Activated T-cell treated with anti-CD3 and anti-CD28 coated beads, Interleukin-2, amount 50 U/mL, for 24 hours (primary cell): ENCODE measurements around the gene MYH9.
A peak's percentile ranks its signal among the peaks of the same experiment; 100 is the strongest.
"Not testable (repeated sequence)": the region's sequence is repeated elsewhere in the genome, so short reads cannot be mapped to it uniquely, and the experiment has no call there.

Source experiments
- DNase-seq: peaks from one replicate; pipeline ENCODE4 v3.0.0-alpha.2; 2020
- H3K27ac Mint-ChIP-seq: 2 replicates; pipeline ENCODE4 v1.8.0; 2020; ENCODE audit warnings: mild to moderate bottlenecking, mixed read lengths
- H3K27me3 Mint-ChIP-seq: 2 replicates; pipeline ENCODE4 v1.8.0; 2020; ENCODE audit warnings: mixed read lengths
- H3K36me3 Mint-ChIP-seq: 2 replicates; pipeline ENCODE4 v1.8.0; 2020; ENCODE audit warnings: low read depth, mixed read lengths
- H3K4me1 Mint-ChIP-seq: 2 replicates; pipeline ENCODE4 v1.8.0; 2020; ENCODE audit warnings: low read depth, mixed read lengths
- H3K4me3 Mint-ChIP-seq: 2 replicates; pipeline ENCODE4 v1.8.0; 2020; ENCODE audit warnings: mild to moderate bottlenecking, moderate library complexity, mixed read lengths
- H3K9me3 Mint-ChIP-seq: 2 replicates; pipeline ENCODE4 v1.8.0; 2020; ENCODE audit warnings: mixed read lengths

Gene MYH9

DNA sequence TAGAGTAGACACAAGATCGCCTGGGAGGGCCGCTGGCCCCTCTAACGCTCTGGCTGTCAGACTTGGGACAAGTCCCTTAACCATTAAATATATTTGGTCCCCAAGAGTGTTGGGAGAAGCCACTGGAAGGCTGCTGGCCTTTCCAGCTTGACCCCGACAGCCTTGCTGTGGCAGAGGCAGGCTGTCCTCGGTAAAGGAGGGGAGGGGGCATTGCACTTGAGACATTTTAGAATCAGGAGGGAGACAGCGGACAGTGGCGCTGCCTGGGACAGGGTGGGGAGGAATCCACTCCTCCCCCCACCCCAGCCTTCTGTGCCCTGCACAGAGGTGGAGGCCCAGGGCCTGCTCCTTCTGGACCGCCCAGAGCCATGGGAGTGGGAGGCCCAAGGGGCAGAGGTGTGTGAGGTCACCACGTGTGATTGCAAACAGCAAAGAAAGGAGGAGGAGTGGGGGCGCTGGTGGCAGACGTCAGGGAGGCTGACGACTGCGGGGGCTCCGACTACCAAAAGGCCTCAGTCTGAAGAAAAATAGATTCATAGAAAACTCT lies 105.9 kb downstream of the MYH9 start:
- Mint-ChIP-seq H3K36me3 (peaks cover 77% of the 10 kb centered on the region), H3K9me3 (no peaks in the 10 kb centered on the region), H3K27ac (peak overlapping the region; percentile 53), H3K4me3 (no peak overlapping the region), H3K4me1 (peaks cover 23% of the 10 kb centered on the region), H3K27me3 (no peaks in the 10 kb centered on the region)
- DNase-seq, result no peak

DNA sequence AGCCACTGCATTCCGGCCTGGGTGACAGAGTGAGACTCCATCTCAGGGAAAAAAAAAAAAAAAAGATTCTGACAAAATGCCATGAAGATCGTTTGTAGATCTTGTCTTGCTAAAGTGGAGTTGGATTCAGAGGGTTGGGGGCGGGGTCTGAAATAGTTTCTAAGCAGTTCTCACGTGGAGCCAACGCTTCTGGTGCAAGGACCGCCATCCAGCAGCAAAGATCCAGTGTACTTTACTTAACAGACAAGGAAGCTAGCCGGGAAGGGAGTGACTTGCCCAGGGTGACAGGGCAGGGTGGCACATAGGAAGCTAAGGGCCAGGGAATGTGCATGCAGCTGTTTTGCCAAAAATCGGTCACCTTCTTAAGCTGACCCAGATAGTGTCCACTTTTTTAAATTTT lies 107.4 kb downstream of the MYH9 start:
- H3K27me3 Mint-ChIP-seq, result no peaks in the 10 kb centered on the region
- no peaks in the 10 kb centered on the region for H3K9me3 Mint-ChIP-seq
- no peak overlapping the region for H3K4me3 Mint-ChIP-seq
- H3K4me1 Mint-ChIP-seq, result peaks cover 25% of the 10 kb centered on the region
- peak; percentile 31 for DNase-seq
- peak overlapping the region; percentile 82 for H3K27ac Mint-ChIP-seq
- H3K36me3 Mint-ChIP-seq, result peaks cover 62% of the 10 kb centered on the region

DNA sequence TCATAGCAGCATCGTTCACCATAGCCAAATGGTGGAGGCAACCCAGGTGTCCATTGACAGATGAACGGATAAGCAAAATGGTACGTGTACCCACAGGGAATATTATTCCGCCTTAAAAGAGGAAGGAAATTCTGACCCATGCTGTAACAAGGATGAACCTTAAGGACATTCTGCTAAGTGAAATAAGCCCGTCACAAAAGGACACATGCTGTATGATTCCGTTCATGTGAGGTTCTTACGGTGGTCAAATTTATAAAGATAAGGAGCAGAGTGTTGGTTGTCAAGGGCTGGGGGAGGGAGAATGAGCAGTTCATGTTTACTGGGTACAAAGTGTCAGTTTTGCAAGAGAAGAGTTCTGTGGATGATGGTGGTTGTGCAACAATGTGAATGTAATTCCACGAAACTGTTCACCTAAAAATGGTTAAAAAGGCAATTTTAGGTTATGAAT lies 108.5 kb downstream of the MYH9 start:
- H3K27ac Mint-ChIP-seq, result peak overlapping the region; percentile 23
- peak; percentile 19 for DNase-seq
- H3K36me3 Mint-ChIP-seq, result peaks cover 51% of the 10 kb centered on the region

DNA sequence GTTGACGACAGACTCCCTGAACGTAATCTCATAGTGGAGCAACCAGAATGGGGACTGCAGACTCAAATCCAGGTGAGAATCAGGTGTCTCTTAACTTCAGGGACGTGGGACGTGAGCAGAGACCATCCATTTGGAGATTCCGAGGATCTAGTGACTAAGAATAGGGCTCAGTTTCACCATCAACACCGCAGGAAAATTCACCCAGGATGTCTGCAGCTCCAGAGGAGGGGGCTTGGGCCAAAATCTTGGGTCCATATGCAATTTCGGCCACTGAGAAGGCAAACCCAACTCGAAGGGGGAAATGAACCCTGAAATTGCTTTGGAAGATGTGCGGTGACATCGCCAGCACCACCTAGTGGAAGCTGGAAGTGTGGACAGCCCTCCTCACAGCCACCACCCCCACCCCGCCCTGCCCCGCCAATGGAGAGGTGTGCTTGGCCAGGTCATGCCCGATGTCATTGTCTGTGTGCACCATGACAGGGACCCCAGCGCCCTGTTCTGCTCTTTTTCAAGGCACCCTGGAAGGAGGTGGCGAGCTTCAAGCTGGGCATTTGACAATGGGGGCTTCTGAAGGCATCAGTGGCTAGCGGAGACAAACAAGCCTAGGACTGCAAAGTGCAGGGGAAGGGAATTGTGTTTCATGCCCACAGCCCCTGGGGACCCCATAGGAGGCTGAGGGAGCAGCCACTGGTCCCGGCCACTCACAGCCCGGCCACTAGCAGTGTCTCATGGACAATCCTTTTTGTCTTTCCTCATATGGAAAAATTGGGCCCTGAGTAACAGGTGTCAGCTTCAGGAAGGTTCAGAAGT lies 110.1 kb downstream of the MYH9 start:
- H3K36me3 Mint-ChIP-seq, result peaks cover 35% of the 10 kb centered on the region
- H3K27me3 Mint-ChIP-seq, result no peaks in the 10 kb centered on the region
- H3K27ac Mint-ChIP-seq, result peak overlapping the region; percentile 76
- peak; percentile 79 for DNase-seq
- no peak overlapping the region for H3K4me3 Mint-ChIP-seq
- no peaks in the 10 kb centered on the region for H3K9me3 Mint-ChIP-seq
- peaks cover 37% of the 10 kb centered on the region for H3K4me1 Mint-ChIP-seq

More for the DNA sequence above, 108.5 kb downstream of the MYH9 start:
- peaks cover 30% of the 10 kb centered on the region for H3K4me1 Mint-ChIP-seq
- no peak overlapping the region for H3K4me3 Mint-ChIP-seq
- no peaks in the 10 kb centered on the region for H3K27me3 Mint-ChIP-seq
- H3K9me3 Mint-ChIP-seq, result no peaks in the 10 kb centered on the region

DNA sequence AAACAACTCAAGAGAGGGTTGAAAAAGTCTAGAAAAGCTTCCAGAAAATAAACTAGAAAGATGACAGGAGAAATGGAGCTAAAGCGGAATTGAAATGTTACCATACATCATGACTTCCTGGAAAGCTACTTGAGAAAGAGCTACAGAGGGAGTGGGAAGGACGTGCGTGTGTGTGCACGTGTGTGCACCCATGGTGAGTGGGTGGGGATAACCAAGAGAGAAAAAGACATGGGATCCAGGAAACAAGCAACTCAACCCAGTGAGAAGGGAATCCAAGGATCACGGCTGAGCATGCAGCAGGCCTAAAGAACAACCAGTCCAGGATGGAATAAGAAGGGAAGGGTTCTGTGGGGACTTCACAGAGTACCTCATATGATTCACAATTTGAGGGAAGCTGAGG lies 113.2 kb downstream of the MYH9 start:
- H3K9me3 Mint-ChIP-seq, result no peaks in the 10 kb centered on the region
- peaks cover 6% of the 10 kb centered on the region for H3K36me3 Mint-ChIP-seq
- no peak for DNase-seq
- H3K4me1 Mint-ChIP-seq, result peaks cover 35% of the 10 kb centered on the region
- peak overlapping the region; percentile 10 for H3K27ac Mint-ChIP-seq
- H3K27me3 Mint-ChIP-seq, result no peaks in the 10 kb centered on the region
- H3K4me3 Mint-ChIP-seq, result no peak overlapping the region

DNA sequence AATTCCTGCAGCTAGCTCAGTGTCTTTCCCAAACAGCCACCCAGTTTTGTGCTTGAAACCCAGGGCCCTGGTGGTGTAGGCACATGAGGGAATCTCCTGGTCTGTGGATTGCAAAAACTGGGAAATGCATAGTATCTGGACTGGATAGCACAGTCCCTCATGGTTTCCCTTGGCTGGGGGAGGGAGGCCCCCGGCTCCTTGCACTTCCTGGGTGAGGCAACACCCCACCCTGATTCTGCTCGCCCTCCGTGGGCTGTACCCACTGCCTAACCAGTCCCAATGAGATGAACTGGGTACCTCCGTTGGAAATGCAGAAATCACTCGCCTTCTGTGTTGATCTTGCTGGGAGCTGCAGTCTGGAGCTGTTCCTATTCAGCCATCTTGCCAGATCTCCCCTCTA lies 115.8 kb downstream of the MYH9 start:
- peaks cover 15% of the 10 kb centered on the region for H3K36me3 Mint-ChIP-seq
- peaks cover 15% of the 10 kb centered on the region for H3K4me1 Mint-ChIP-seq
- H3K27me3 Mint-ChIP-seq, DNase-seq, H3K4me3 Mint-ChIP-seq, H3K9me3 Mint-ChIP-seq: not testable (repeated sequence)
- H3K27ac Mint-ChIP-seq, result peak overlapping the region; percentile 57

DNA sequence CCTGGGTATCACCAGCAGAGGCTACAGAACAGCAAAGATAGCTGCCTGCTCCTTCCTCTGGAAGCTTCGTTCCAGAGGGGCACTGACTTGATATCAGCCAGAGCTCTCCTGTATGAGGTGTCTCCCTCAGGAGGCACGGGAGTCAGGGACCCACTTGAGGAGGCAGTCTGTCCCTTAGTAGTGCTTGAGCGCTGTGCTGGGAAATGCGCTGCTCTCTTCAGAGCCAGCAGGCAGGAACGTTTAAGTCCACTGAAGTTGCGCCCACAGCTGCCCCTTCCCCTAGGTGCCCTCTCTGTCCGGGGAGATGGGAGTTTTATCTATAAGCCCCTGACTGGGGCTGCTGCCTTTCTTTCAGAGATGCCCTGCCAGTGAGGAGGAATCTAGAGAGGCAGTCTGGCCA lies 116.5 kb downstream of the MYH9 start:
- Mint-ChIP-seq H3K4me1 (peaks cover 12% of the 10 kb centered on the region), H3K27ac (peak overlapping the region; percentile 57), H3K36me3 (peaks cover 21% of the 10 kb centered on the region)
- H3K4me3 Mint-ChIP-seq, H3K9me3 Mint-ChIP-seq, H3K27me3 Mint-ChIP-seq, DNase-seq: not testable (repeated sequence)

DNA sequence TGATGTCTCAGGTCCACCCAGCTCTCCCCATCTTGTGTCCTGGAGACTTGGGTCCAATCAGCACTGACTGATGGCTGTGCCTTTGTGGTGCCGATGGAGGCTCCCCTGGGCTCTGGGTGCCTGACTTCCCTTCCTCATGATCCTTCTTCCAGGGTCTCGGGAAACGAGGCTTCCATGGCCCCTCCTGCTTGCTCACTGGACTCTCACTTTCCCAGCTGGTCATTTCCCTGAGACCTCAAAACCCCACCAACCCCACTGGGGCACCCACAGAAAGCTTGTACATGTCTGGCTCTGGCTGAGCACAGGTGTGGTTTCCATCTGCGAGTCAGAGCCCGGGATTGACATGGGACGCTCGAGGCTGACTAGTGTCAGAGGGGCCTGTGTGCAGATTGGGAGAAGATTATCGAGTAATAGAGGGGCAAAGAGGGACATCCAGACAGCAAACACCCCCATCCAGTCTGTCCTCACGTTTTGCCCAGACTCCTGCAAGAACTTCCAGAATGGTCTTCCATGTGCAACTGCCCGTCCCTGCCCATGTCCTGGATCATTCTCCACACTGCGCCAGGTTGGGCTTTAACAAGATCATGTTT lies 119.8 kb downstream of the MYH9 start:
- Mint-ChIP-seq H3K4me3 (no peak overlapping the region), H3K9me3 (no peaks in the 10 kb centered on the region), H3K27me3 (no peaks in the 10 kb centered on the region), H3K36me3 (peaks cover 52% of the 10 kb centered on the region), H3K4me1 (no peaks in the 10 kb centered on the region), H3K27ac (peak overlapping the region; percentile 23)
- DNase-seq, result no peak

DNA sequence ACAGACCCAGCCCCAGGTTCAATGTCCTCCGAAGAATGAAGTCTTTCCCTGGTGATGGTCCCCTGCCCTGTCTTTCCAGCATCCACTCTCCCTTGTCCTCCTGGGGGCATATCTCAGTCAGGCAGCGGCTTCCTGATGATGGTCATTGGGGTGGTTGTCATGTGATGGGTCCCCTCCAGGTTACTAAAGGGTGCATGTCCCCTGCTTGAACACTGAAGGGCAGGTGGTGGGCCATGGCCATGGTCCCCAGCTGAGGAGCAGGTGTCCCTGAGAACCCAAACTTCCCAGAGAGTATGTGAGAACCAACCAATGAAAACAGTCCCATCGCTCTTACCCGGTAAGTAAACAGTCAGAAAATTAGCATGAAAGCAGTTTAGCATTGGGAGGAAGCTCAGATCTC lies 120.7 kb downstream of the MYH9 start:
- Mint-ChIP-seq H3K9me3 (no peaks in the 10 kb centered on the region), H3K36me3 (peaks cover 61% of the 10 kb centered on the region), H3K27ac (no peak overlapping the region), H3K27me3 (no peaks in the 10 kb centered on the region), H3K4me1 (no peaks in the 10 kb centered on the region), H3K4me3 (no peak overlapping the region)
- DNase-seq, result no peak

DNA sequence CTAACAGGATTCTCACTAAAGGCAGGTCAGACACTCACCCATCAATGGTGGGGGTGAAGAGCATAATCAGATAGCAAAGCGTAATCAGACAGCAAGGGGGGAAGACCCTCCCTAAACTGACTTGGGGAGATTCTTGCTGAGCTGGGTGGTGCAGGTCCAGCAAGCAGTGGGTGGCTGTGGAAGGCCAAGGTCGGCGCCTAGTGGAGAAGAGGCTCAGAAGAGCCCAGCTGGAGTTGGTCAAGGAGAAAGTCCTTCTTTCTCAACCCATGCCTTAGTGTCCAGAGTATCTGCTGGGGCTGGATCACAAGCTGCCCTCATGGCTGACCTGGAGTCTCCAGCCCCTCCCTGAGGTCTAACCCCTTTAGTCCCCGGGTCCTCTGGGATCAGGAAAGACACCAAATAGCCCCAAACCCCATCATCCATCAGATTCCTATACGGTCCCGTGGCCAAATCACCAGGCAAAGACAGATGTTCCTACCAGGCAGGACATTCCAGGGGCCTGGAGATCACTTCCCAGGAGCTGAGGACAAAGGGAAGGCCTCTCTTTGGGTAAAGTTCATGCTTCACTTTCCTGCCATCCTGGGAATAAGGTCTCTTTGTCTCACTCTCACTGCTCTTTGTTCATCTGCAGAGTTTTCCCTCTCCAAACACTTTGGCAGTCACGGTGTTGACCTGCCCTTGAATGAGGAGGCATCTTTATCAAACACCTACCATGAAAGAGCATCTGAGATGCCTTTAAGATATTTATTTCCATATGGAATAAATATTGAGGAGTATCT lies 123.7 kb downstream of the MYH9 start:
- not testable (repeated sequence) for H3K4me3 Mint-ChIP-seq, H3K9me3 Mint-ChIP-seq, H3K4me1 Mint-ChIP-seq, H3K27ac Mint-ChIP-seq, DNase-seq, H3K27me3 Mint-ChIP-seq
- peaks cover 91% of the 10 kb centered on the region for H3K36me3 Mint-ChIP-seq

DNA sequence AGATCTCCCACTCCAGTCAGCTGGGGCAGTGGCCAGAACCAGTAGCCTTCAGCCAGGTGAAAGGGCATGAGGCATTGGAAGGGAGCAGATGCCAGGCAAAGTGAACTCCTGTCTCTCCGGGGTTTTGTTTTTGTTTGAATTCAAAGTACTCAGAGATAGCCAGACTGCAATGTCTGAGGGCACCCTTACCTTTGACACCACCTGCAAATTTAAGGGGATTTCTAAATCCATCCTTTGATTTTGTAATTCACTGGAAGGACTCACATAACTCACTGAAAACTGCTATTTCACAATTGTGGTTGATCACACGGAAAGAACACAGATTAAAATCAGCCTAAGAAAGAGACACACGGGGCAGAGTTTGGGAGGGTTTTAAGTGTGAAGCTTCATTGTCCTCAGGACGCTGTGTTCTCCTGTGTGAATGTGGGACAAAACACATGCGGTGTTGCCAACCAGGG lies 124.5 kb downstream of the MYH9 start:
- H3K36me3 Mint-ChIP-seq, result peaks cover 96% of the 10 kb centered on the region
- peaks cover 14% of the 10 kb centered on the region for H3K4me1 Mint-ChIP-seq
- H3K27ac Mint-ChIP-seq, H3K27me3 Mint-ChIP-seq, H3K9me3 Mint-ChIP-seq, DNase-seq, H3K4me3 Mint-ChIP-seq: not testable (repeated sequence)

DNA sequence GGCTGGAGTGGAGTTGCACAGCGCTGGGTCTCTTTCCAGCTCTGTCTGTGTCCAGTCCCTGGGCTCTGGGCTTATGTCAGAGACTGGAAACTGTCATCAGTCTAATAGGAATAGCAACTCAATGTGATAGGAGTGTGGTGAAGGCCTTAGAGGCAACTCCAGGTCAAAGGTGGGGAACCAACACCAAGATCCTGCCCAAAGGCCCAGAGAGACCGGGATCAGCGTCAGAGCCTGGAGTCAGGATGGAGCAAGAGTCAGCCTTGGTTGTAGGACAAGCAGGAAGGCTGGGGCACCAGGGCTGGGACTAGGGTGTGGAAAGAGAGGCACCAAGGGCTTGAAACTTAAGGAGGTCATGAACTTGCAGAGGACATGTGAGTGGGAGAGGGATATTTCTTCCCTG lies 125.5 kb downstream of the MYH9 start:
- H3K27me3 Mint-ChIP-seq, H3K9me3 Mint-ChIP-seq, H3K4me3 Mint-ChIP-seq, DNase-seq, H3K27ac Mint-ChIP-seq: not testable (repeated sequence)
- Mint-ChIP-seq H3K36me3 (peaks cover 96% of the 10 kb centered on the region), H3K4me1 (peaks cover 22% of the 10 kb centered on the region)

DNA sequence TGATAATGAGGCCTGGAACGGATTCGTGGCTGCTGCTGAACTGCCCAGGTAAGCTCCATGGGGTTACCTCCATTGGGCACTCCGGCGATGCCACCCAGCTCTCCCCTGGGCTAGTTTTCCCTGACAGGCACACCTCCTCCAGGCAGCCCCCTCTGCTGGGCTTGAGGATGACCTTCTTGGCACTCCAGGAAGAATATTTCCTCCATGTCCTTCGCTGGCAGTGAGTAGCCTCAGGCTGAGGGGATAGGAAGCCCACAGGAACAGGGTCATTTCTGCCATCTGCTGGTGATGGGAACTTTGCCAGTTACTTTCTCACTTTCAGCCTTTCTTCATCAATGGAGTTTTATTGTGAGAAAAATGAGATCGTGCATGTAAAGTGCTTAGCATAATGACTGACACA lies 126.1 kb downstream of the MYH9 start:
- not testable (repeated sequence) for H3K27me3 Mint-ChIP-seq, H3K9me3 Mint-ChIP-seq, DNase-seq, H3K4me3 Mint-ChIP-seq, H3K27ac Mint-ChIP-seq
- Mint-ChIP-seq H3K36me3 (peaks cover 96% of the 10 kb centered on the region), H3K4me1 (peaks cover 28% of the 10 kb centered on the region)

DNA sequence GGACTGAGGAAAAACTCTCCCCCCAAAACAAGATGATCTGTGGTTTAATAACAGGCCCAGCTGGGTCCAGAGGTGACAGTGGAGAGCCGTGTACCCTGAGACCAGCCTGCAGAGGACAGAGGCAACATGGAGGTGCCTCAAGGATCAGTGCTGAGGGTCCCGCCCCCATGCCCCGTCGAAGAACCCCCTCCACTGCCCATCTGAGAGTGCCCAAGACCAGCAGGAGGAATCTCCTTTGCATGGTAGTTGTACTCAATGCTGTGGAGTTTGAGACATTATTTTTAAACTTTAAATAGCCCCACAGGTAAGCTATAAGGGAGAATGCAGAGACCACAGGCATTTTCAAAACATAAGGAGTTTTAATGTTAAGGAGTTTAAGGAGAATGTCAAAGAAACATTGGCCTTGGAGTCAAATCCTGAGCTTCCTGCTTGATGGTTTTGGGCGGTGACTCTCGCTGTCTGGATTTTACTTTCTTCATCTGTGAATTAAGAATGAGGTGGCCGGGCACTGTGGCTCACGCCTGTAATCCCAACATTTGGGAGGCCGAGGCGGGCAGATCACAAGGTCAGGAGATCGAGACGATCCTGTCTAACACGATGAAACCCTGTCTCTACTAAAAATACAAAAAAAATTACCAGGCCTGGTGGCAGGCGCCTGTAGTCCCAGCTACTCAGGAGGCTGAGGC lies 128.0 kb downstream of the MYH9 start:
- Mint-ChIP-seq H3K36me3 (peaks cover 92% of the 10 kb centered on the region), H3K9me3 (no peaks in the 10 kb centered on the region), H3K27ac (peak overlapping the region; percentile 86), H3K4me1 (peaks cover 46% of the 10 kb centered on the region), H3K27me3 (no peaks in the 10 kb centered on the region), H3K4me3 (no peak overlapping the region)
- no peak for DNase-seq
